Activated B cell treated with CpG ODN at 0.5 μM for 24 hours (primary cell): ENCODE data around the gene ORM1. TPM values are rescaled to one million over a fixed set of nuclear protein-coding genes. Genes with fewer than 3 reads are reported as not detected.

Source experiments
- ATAC-seq: fragments of 200-7000 bp; cut with Tn5 transposase; one replicate; pipeline ENCODE4 v1.10.0; 2021; ENCODE audit warnings: low read depth, mild to moderate bottlenecking, moderate library complexity
- CTCF ChIA-PET: fragments of 350-600 bp; sonication (Branson Sonifier 250); formaldehyde crosslinking; loops from one replicate; lab custom pipeline; 2021; ENCODE audit warnings: antibody characterized with exemption; lab: Charles Lee
- POLR2A ChIA-PET: fragments of 350-600 bp; sonication (Branson Sonifier 250); formaldehyde crosslinking; loops from one replicate; lab custom pipeline; 2021; ENCODE audit warnings: antibody characterized with exemption; lab: Charles Lee
- DNase-seq: peaks from one replicate; pipeline ENCODE4 v3.0.0; 2022
- H3K27ac Mint-ChIP-seq: one replicate; pipeline ENCODE4 v1.8.0; 2020; ENCODE audit warnings: mixed read lengths
- H3K27me3 Mint-ChIP-seq: one replicate; pipeline ENCODE4 v1.8.0; 2021; ENCODE audit warnings: mixed read lengths
- H3K36me3 Mint-ChIP-seq: one replicate; pipeline ENCODE4 v1.8.0; 2021; ENCODE audit warnings: low read depth, mixed read lengths
- H3K4me1 Mint-ChIP-seq: one replicate; pipeline ENCODE4 v1.8.0; 2021; ENCODE audit warnings: mixed read lengths
- H3K4me3 Mint-ChIP-seq: one replicate; pipeline ENCODE4 v1.8.0; 2020; ENCODE audit warnings: mild to moderate bottlenecking, mixed read lengths
- H3K9me3 Mint-ChIP-seq: one replicate; pipeline ENCODE4 v1.8.0; 2020; ENCODE audit warnings: mixed read lengths
- intact Hi-C: fragments of 100-400 bp; cut with micrococcal nuclease; formaldehyde crosslinking; loops from one replicate; pipeline ENCODE4 v1.15.1; 2024
- total RNA-seq: library from RNA; stranded (reverse); gene quantifications from 2 replicates; pipeline ENCODE4 v1.2.3, GENCODE V29; 2022
- TF ChIP-seq, protein P1 (sequence below): fragments of 200-600 bp; IDR thresholded peaks from one replicate; pipeline ENCODE4 v1.8.0; 2022; ENCODE audit warnings: antibody characterized with exemption, mild to moderate bottlenecking

ORM1 gene
- total RNA-seq, 1 donor from 2014 or later: not detected

DNA sequence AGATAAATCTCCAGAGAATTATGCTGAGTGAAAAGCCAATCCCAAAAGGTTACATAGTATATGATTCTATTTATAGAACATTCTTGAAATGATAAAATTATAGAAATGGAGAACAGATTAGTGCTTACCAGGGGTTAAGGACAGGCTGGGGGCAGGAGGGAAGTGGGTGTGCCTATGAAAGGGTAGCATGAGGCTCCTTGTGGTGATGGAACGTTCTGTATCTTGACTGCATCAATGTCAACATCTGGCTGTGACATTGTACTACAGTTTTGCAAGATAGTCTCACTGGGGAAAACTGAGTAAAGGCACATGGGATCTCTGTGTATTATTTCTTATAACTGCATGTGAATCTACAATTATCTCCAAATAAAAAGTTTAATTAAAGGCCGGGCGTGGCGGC, 29.0 kb downstream of the ORM1 start:
- ATAC-seq (no peak), DNase-seq (no peak)
- Mint-ChIP-seq H3K4me3 (no peak overlapping the region), H3K9me3 (no peaks in the 10 kb centered on the region), H3K27ac (peak overlapping the region; percentile 50), H3K36me3 (peaks cover 90% of the 10 kb centered on the region), H3K27me3 (no peaks in the 10 kb centered on the region), H3K4me1 (peaks cover 44% of the 10 kb centered on the region)
- CTCF ChIA-PET: no interaction called here
- intact Hi-C loops: no loop called here
- TF ChIP-seq, protein P1, sequence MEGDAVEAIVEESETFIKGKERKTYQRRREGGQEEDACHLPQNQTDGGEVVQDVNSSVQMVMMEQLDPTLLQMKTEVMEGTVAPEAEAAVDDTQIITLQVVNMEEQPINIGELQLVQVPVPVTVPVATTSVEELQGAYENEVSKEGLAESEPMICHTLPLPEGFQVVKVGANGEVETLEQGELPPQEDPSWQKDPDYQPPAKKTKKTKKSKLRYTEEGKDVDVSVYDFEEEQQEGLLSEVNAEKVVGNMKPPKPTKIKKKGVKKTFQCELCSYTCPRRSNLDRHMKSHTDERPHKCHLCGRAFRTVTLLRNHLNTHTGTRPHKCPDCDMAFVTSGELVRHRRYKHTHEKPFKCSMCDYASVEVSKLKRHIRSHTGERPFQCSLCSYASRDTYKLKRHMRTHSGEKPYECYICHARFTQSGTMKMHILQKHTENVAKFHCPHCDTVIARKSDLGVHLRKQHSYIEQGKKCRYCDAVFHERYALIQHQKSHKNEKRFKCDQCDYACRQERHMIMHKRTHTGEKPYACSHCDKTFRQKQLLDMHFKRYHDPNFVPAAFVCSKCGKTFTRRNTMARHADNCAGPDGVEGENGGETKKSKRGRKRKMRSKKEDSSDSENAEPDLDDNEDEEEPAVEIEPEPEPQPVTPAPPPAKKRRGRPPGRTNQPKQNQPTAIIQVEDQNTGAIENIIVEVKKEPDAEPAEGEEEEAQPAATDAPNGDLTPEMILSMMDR: no peak
- POLR2A ChIA-PET: interaction anchor here (0.7 to 13.9 kb wide), 6 partner anchors 12 to 33 kb away, joined by 3 to 188 read pairs (median 10); partner anchors contain the start of gene AKNA

DNA sequence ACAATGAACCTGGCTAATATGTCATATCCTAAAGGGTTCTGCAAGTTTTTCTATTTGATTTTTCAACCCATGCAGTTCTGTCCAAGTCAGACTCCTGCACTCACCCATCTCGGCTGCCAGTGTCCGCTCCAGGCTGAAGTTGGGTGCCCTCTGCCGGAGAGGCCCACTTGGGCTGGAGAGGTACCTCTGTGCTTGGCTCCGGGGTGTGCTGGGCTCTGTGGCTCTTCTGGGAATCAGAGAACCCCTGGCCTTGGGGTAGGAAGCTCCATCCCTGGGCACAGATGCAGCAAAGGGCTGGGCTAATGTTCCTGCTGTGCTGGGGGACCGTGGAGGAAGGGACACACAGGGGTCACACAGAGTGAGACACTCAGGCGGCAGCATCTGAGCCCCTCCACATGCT, 32.9 kb downstream of the ORM1 start:
- Mint-ChIP-seq H3K4me3 (no peak overlapping the region), H3K36me3 (peaks cover 92% of the 10 kb centered on the region), H3K27ac (no peak overlapping the region), H3K27me3 (no peaks in the 10 kb centered on the region), H3K4me1 (peaks cover 19% of the 10 kb centered on the region), H3K9me3 (no peaks in the 10 kb centered on the region)
- intact Hi-C loops: no loop called here
- ChIA-PET POLR2A (interaction anchor here (0.8 to 1.5 kb wide), 4 partner anchors 9 to 31 kb away, joined by 3 to 4 read pairs (median 4); partner anchors contain the start of gene AKNA), CTCF (no interaction called here)
- DNase-seq (no peak), ATAC-seq (no peak)
- TF ChIP-seq, protein P1: no peak

DNA sequence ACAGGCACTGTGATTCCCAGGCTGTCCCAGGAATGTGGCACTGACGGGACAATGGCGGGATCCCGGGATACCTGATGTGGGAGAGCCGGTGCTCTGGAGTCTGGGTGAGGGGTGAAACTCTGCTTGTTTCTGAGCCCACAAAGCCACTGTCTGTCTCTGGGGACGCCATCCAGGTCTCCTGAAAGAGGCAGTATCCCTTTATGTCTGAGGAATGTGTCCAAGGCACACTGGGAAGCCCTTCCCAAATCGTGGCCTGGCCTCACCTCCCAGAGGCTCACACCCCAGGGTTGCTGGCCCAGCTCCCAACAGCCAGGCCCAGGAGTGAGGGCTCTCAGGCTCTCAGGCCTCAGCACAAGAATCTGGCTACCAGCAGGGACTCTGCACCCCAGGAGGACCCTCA, 33.9 kb downstream of the ORM1 start:
- peak overlapping the region; percentile 50 for H3K27ac Mint-ChIP-seq
- POLR2A ChIA-PET: interaction anchor here (1.4 kb wide), 1 partner anchor 29 kb away, joined by 4 read pairs; no protein-coding TSS in a partner anchor
- H3K4me3 Mint-ChIP-seq: no peak overlapping the region
- H3K4me1 Mint-ChIP-seq: peaks cover 20% of the 10 kb centered on the region
- ATAC-seq: no peak
- H3K9me3 Mint-ChIP-seq: no peaks in the 10 kb centered on the region
- peaks cover 93% of the 10 kb centered on the region for H3K36me3 Mint-ChIP-seq
- TF ChIP-seq, protein P1: no peak
- no peak for DNase-seq
- CTCF ChIA-PET: no interaction called here
- intact Hi-C loops: no loop called here
- no peaks in the 10 kb centered on the region for H3K27me3 Mint-ChIP-seq

DNA sequence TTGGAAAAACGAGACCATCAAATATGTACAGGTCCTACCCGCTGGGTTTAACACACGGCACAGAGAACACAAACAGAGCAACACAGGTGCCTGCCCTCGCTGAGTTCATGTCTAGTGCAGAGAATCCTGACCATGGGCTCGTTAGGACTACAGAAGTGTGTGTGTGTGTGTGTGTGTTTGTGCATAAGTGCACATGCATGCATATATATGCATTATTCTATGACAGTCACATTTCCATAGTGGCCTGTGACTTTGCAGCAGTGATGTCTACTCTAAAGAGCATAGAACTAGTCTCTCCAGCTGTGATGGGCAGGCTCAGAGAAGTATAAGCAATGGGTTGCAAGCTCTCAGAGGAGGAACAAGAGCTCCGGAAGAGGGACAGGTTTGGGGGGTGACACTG, 34.5 kb downstream of the ORM1 start:
- H3K4me1 Mint-ChIP-seq: peaks cover 19% of the 10 kb centered on the region
- ATAC-seq: no peak
- intact Hi-C loops: no loop called here

DNA sequence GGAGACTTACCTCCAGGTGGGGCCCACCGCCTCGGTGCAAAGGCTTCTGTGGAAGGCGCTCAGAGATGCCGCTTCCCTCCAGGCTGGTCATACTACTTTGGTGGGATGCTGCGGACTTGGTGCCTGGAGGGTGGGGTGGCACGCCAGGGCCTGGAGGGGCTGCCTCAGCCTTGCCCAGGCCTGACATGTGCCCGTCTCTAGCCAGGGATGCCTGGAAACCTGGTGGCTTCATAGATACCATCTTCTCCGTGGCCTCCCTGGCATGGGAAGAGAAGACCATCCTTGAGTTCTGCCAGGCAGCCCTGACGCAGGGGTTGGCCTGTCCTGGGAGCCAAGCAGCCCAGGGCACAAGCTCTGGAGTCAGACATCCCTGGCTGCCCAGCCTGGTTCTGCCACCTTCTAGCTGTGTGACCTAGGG, 35.0 kb downstream of the ORM1 start:
- Mint-ChIP-seq H3K4me1 (peaks cover 21% of the 10 kb centered on the region), H3K4me3 (no peak overlapping the region), H3K9me3 (no peaks in the 10 kb centered on the region), H3K36me3 (peaks cover 94% of the 10 kb centered on the region), H3K27me3 (no peaks in the 10 kb centered on the region), H3K27ac (peak overlapping the region; percentile 82)
- ATAC-seq (no peak), DNase-seq (no peak)
- TF ChIP-seq, protein P1: no peak
- ChIA-PET POLR2A (interaction anchor here (1.4 to 1.6 kb wide), 2 partner anchors 15 to 30 kb away, joined by 4 to 5 read pairs; partner anchors contain the start of gene AKNA), CTCF (no interaction called here)
- intact Hi-C loops: no loop called here

More for the DNA sequence above, 34.5 kb downstream of the ORM1 start:
- no peak for DNase-seq
- Mint-ChIP-seq H3K9me3 (no peaks in the 10 kb centered on the region), H3K27me3 (no peaks in the 10 kb centered on the region), H3K4me3 (no peak overlapping the region), H3K27ac (peak overlapping the region; percentile 41), H3K36me3 (peaks cover 92% of the 10 kb centered on the region)
- CTCF ChIA-PET: no interaction called here
- TF ChIP-seq, protein P1: no peak
- POLR2A ChIA-PET: no interaction called here
